Skeletal muscle satellite cell (primary cell): ENCODE data around the gene OGDH.
"Not testable (repeated sequence)": the region's sequence is repeated elsewhere in the genome, so short reads cannot be mapped to it uniquely, and the experiment has no call there.

Experiments used
- H3K27me3 ChIP-seq: 2 replicates; pipeline ENCODE4 v1.7.0; 2013; ENCODE audit warnings: low read length; ENCODE audit not compliant: control insufficient read depth, insufficient read depth
- H3K36me3 ChIP-seq: 2 replicates; pipeline ENCODE4 v1.7.0; 2013; ENCODE audit warnings: mild to moderate bottlenecking, control low read depth, low read length; ENCODE audit not compliant: insufficient read depth
- H3K4me1 ChIP-seq: 2 replicates; pipeline ENCODE4 v1.7.0; 2013; ENCODE audit warnings: low read length; ENCODE audit not compliant: control insufficient read depth, insufficient read depth
- H3K4me2 ChIP-seq: 2 replicates; pipeline ENCODE4 v1.7.0; 2013; ENCODE audit warnings: mild to moderate bottlenecking, low read length
- H3K4me3 ChIP-seq: 2 replicates; pipeline ENCODE4 v1.7.0; 2013; ENCODE audit warnings: low read length
- H3K9ac ChIP-seq: 2 replicates; pipeline ENCODE4 v1.7.0; 2013; ENCODE audit warnings: mild to moderate bottlenecking, low read depth, low read length, moderate library complexity
- H3K9me3 ChIP-seq: replicated peaks from 2 replicates; pipeline ENCODE4 v1.7.0; 2013; ENCODE audit warnings: mild to moderate bottlenecking, control low read depth, low read length

Gene OGDH

GRCh38 chr7:44720301-44720700 lies 113.9 kb downstream of the OGDH start:
- no peak overlapping the region for H3K9ac ChIP-seq
- H3K4me3 ChIP-seq: no peak overlapping the region
- no peaks in the 10 kb centered on the region for H3K27me3 ChIP-seq
- no peak overlapping the region for H3K4me2 ChIP-seq
- no peaks in the 10 kb centered on the region for H3K9me3 ChIP-seq
- H3K36me3 ChIP-seq: no peaks in the 10 kb centered on the region
- no peaks in the 10 kb centered on the region for H3K4me1 ChIP-seq

- H3K4me1 ChIP-seq: peaks cover 13% of the 10 kb centered on the region
- H3K4me2 ChIP-seq: no peak overlapping the region
- H3K36me3 ChIP-seq: no peaks in the 10 kb centered on the region
- H3K9ac ChIP-seq: no peak overlapping the region
- H3K9me3 ChIP-seq: no peaks in the 10 kb centered on the region
- H3K4me3 ChIP-seq: no peak overlapping the region
- no peaks in the 10 kb centered on the region for H3K27me3 ChIP-seq
Observed at GRCh38 chr7:44724276-44724675, 117.8 kb downstream of the OGDH start.

GRCh38 chr7:44726250-44726649 lies 119.8 kb downstream of the OGDH start:
- H3K4me2 ChIP-seq, H3K27me3 ChIP-seq, H3K36me3 ChIP-seq: not testable (repeated sequence)

GRCh38 chr7:44727158-44727936 lies 120.9 kb downstream of the OGDH start:
- peak overlapping the region; percentile 65 for H3K9ac ChIP-seq
- H3K4me1 ChIP-seq: peaks cover 13% of the 10 kb centered on the region
- H3K36me3 ChIP-seq: no peaks in the 10 kb centered on the region
- H3K4me3 ChIP-seq: peak overlapping the region; percentile 39
- no peaks in the 10 kb centered on the region for H3K27me3 ChIP-seq
- no peaks in the 10 kb centered on the region for H3K9me3 ChIP-seq
- H3K4me2 ChIP-seq: peak overlapping the region; percentile 66

More at GRCh38 chr7:44726250-44726649, 119.8 kb downstream of the OGDH start:
- H3K9me3 ChIP-seq, H3K4me3 ChIP-seq, H3K9ac ChIP-seq: not testable (repeated sequence)
- peaks cover 13% of the 10 kb centered on the region for H3K4me1 ChIP-seq

- no peak overlapping the region for H3K4me2 ChIP-seq
- no peaks in the 10 kb centered on the region for H3K36me3 ChIP-seq
- no peak overlapping the region for H3K9ac ChIP-seq
- H3K9me3 ChIP-seq: no peaks in the 10 kb centered on the region
- H3K4me1 ChIP-seq: peaks cover 13% of the 10 kb centered on the region
- H3K27me3 ChIP-seq: no peaks in the 10 kb centered on the region
- no peak overlapping the region for H3K4me3 ChIP-seq
Observed at GRCh38 chr7:44727937-44728262, 121.5 kb downstream of the OGDH start.

- Histone ChIP-seq H3K27me3 (no peaks in the 10 kb centered on the region), H3K4me1 (peaks cover 30% of the 10 kb centered on the region), H3K9me3 (no peaks in the 10 kb centered on the region), H3K36me3 (no peaks in the 10 kb centered on the region), H3K9ac (no peak overlapping the region), H3K4me3 (no peak overlapping the region), H3K4me2 (no peak overlapping the region)
Observed at GRCh38 chr7:44729949-44730590, 123.6 kb downstream of the OGDH start.

GRCh38 chr7:44732971-44733370 lies 126.5 kb downstream of the OGDH start:
- H3K4me2 ChIP-seq, H3K9ac ChIP-seq, H3K9me3 ChIP-seq, H3K36me3 ChIP-seq, H3K4me3 ChIP-seq, H3K27me3 ChIP-seq: not testable (repeated sequence)
- peaks cover 29% of the 10 kb centered on the region for H3K4me1 ChIP-seq

- Histone ChIP-seq H3K9me3 (no peaks in the 10 kb centered on the region), H3K4me3 (no peak overlapping the region), H3K9ac (peak overlapping the region; percentile 79), H3K4me1 (peaks cover 29% of the 10 kb centered on the region), H3K36me3 (no peaks in the 10 kb centered on the region), H3K27me3 (no peaks in the 10 kb centered on the region), H3K4me2 (peak overlapping the region; percentile 42)
Observed at GRCh38 chr7:44733708-44734481, 127.5 kb downstream of the OGDH start.

- Histone ChIP-seq H3K4me1 (peaks cover 34% of the 10 kb centered on the region), H3K4me2 (peak overlapping the region; percentile 77), H3K9ac (peak overlapping the region; percentile 79), H3K9me3 (no peaks in the 10 kb centered on the region), H3K36me3 (no peaks in the 10 kb centered on the region), H3K4me3 (peak overlapping the region; percentile 56), H3K27me3 (no peaks in the 10 kb centered on the region)
Observed at GRCh38 chr7:44735403-44736165, 129.2 kb downstream of the OGDH start.

- no peak overlapping the region for H3K4me2 ChIP-seq
- H3K4me3 ChIP-seq: no peak overlapping the region
- no peaks in the 10 kb centered on the region for H3K9me3 ChIP-seq
- no peaks in the 10 kb centered on the region for H3K36me3 ChIP-seq
- no peaks in the 10 kb centered on the region for H3K27me3 ChIP-seq
- H3K9ac ChIP-seq: no peak overlapping the region
- peaks cover 34% of the 10 kb centered on the region for H3K4me1 ChIP-seq
Observed at GRCh38 chr7:44736896-44737295, 130.5 kb downstream of the OGDH start.

GRCh38 chr7:44738051-44738723 lies 131.8 kb downstream of the OGDH start:
- no peak overlapping the region for H3K9ac ChIP-seq
- H3K4me2 ChIP-seq: no peak overlapping the region
- H3K9me3 ChIP-seq: no peaks in the 10 kb centered on the region
- H3K36me3 ChIP-seq: no peaks in the 10 kb centered on the region
- no peak overlapping the region for H3K4me3 ChIP-seq
- H3K4me1 ChIP-seq: peaks cover 34% of the 10 kb centered on the region
- no peaks in the 10 kb centered on the region for H3K27me3 ChIP-seq
